ENCODE measurements around the gene SDF4. TPM values are rescaled to one million over a fixed set of nuclear protein-coding genes. Genes with fewer than 3 reads are reported as not detected.
A peak's percentile ranks its signal among the peaks of the same experiment; 100 is the strongest.

Gene SDF4
- total RNA-seq, 1 donor = 50.0 TPM

- H3K4me3 ChIP-seq (ENCODE audit: low read length) = peak within 1 kb of the TSS; percentile 19
- H3K4me1 ChIP-seq (ENCODE audit: insufficient read depth, low read length) = peaks cover 37% of the 10 kb centered on the region
- peaks cover 13% of the 10 kb centered on the region for H3K27me3 ChIP-seq (ENCODE audit: insufficient read depth, low read length)
- H3K9me3 ChIP-seq (ENCODE audit: low read depth, low read length) = no peaks in the 10 kb centered on the region
Measured at GRCh38 chr1:1206376-1206965, 25.3 kb downstream of the SDF4 start, which contains the start of gene TNFRSF18. Gene TNFRSF18 (minus strand): TSS chr1:1206592. CDS start chr1:1206571, 21 bp downstream.

- Histone ChIP-seq H3K27me3 (ENCODE audit: insufficient read depth, low read length) (peaks cover 13% of the 10 kb centered on the region), H3K4me3 (ENCODE audit: low read length) (peak overlapping the region; percentile 19), H3K4me1 (ENCODE audit: insufficient read depth, low read length) (peaks cover 37% of the 10 kb centered on the region), H3K9me3 (ENCODE audit: low read depth, low read length) (no peaks in the 10 kb centered on the region)
Measured at GRCh38 chr1:1205769-1206375, 25.9 kb downstream of the SDF4 start.

GRCh38 chr1:1204998-1205768 lies 26.6 kb downstream of the SDF4 start:
- Histone ChIP-seq H3K4me3 (ENCODE audit: low read length) (no peak overlapping the region), H3K4me1 (ENCODE audit: insufficient read depth, low read length) (peaks cover 41% of the 10 kb centered on the region)

DNA sequence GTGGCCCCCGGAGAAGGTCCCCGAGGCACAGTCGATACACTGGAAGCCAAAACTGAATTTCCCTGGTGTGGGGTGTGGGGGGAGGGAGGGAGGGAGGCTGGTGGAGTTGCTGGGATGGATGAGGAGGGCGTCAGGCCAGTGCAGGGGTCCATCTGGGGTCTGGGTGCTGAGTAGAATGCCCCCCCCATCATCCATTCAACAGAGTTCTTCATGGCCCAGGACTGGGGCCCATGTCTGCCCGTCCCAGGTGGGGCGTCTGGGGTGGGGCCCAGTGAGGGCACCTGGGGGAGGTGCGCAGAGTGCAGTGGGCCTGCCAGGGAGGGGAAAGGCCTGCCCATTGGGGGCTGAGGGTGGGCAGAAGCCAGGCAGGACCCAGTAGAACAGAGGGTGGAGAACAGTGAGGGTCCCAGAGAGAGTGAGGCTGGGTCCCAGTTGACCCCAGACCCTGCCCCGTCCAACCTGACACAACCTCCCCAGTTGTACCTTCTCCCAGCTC lies 27.3 kb downstream of the SDF4 start:
- Histone ChIP-seq H3K4me3 (ENCODE audit: low read length) (no peak overlapping the region), H3K27me3 (ENCODE audit: insufficient read depth, low read length) (peaks cover 13% of the 10 kb centered on the region), H3K9me3 (ENCODE audit: low read depth, low read length) (no peaks in the 10 kb centered on the region), H3K4me1 (ENCODE audit: insufficient read depth, low read length) (peaks cover 41% of the 10 kb centered on the region)

More at GRCh38 chr1:1204998-1205768, 26.6 kb downstream of the SDF4 start:
- no peaks in the 10 kb centered on the region for H3K9me3 ChIP-seq (ENCODE audit: low read depth, low read length)
- peaks cover 13% of the 10 kb centered on the region for H3K27me3 ChIP-seq (ENCODE audit: insufficient read depth, low read length)

DNA sequence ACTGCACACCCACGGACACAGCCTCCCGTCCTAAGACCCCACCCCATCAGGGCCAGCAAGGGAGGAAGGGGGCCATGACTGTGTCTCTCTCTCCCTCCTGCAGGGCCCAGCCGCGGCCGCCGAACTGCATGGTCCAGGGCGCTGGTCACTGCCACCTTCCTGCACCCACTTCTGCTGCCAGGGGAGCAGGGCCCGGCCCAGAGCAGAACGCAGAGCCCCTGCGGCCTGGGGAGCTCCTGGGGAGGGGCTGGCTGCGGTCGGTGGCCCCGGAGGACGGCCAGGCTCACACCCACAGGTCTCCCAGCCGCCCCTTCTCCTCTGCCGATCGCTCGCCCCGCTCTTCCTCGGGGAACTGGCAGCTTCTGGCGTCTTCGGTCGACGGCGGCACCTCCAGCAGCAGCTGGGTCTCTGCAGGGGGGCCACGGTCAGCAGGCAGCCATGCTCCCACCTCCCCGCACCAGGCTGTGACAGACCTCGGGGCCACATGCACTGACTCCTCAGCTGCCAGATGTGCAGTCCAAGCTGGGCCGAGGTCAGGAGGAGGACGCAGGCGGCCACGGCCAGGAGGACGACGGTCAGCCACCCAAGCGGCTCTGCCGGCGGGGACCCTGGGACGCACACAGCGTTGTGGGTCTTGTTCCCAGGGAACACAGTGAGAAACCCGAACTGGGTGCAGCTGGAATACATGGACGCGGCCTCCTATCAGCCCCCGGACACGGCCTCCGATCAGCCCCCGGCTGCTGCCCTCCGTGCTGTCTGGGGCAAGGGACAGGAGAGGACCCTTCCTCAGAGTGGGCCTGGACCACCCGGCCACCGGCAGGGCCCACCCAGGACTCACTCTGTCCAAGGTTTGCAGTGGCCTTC lies 28.0 kb downstream of the SDF4 start:
- Histone ChIP-seq H3K27me3 (ENCODE audit: insufficient read depth, low read length) (peaks cover 13% of the 10 kb centered on the region), H3K4me3 (ENCODE audit: low read length) (no peak overlapping the region), H3K4me1 (ENCODE audit: insufficient read depth, low read length) (peaks cover 35% of the 10 kb centered on the region), H3K9me3 (ENCODE audit: low read depth, low read length) (no peaks in the 10 kb centered on the region)

GRCh38 chr1:1202831-1203560 lies 28.8 kb downstream of the SDF4 start:
- H3K4me1 ChIP-seq (ENCODE audit: insufficient read depth, low read length) = peaks cover 29% of the 10 kb centered on the region
- no peaks in the 10 kb centered on the region for H3K9me3 ChIP-seq (ENCODE audit: low read depth, low read length)
- H3K4me3 ChIP-seq (ENCODE audit: low read length) = no peak overlapping the region
- H3K27me3 ChIP-seq (ENCODE audit: insufficient read depth, low read length) = peaks cover 13% of the 10 kb centered on the region

DNA sequence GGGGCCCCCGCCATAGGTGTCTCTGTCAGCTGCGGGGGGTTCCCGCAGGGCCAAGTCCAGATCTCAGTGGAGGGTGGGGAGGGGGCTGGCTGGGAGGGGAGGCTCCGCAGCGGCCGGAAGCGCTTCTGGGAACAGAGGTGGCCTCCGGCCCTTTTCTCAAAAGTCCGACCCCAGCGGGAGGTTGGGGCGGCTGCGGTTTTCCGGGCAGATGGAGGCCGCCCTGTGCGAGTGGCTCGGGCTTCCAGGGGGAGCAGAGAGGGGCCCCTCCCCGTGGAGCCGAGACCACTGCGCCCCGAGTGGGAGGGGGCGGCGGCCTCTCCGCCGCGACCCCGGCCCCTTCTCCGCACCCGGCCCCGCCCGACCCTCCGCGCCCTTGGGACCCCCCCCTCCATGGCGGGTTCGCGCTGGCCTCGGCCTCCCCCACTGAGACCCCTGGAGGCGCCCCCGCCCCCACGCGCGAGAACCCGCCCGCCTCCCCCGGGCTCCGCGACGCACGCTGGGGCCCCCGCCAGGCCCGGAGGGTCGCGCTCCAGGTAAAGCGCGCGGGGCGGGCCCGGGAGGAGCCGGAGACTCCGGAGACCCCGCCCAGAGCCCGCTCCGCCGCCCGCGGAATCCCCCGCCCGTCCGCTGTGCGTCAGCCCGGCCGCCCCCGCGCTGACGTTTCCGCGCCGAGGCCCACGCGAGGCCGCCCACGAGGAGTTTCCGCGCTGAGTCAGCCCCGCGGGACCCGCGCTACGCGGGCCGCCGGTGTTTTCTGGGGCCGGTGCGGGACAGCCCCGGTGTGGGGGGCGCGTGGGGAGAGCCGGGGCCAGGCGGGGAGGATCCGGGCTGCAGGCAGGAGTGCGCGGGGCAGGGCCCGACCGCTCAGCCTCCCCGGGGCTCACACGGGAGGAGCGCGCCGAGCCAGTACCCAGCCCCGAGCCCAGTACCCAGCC lies 30.7 kb downstream of the SDF4 start:
- Histone ChIP-seq H3K4me3 (ENCODE audit: low read length) (no peak overlapping the region), H3K27me3 (ENCODE audit: insufficient read depth, low read length) (no peaks in the 10 kb centered on the region), H3K4me1 (ENCODE audit: insufficient read depth, low read length) (peaks cover 10% of the 10 kb centered on the region), H3K9me3 (ENCODE audit: low read depth, low read length) (no peaks in the 10 kb centered on the region)

DNA sequence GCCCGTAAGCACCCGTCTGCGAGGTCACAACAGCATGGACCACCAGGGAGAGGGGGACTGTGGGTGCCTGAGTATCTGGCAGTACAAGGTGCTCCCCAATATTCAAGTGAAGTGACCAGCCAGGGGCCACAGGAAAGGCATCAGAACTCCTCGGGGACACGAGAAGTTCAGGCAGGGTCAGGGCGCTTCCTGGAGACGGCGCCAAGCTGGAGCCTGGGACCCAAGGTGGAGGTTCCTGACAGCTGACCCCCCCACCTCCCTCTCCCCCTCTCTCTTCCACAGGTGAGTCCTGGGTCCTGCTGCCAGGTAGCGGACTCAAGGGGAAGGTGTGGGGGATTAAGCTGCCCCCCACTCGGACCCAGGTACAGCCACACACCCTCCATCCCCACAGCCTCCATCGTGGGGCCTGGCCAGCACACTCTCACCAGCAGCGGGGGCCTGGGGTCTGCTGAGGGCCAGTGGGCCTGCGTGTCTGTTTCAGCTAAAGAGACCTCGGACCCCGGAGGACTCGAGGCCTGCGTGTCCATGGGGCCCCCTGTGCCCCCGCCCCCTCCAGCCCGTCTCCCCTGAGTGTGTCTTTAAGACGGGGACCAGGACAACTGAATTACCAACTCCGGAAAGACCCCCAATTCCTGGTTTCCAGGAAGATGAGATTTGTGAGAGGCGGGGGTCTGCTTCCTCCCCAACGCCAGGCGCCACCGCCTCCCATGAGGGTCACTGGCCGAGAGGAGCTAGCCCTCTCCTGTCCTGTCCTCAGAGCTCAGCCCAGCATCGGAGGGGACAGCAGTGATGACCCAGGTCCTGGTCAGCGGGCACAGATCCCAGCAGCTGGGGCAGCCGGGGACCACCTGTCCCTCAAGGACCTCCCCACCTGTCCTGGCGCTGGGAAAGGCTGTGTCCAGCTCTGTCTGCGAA lies 31.6 kb downstream of the SDF4 start:
- Histone ChIP-seq H3K4me1 (ENCODE audit: insufficient read depth, low read length) (peaks cover 4% of the 10 kb centered on the region), H3K9me3 (ENCODE audit: low read depth, low read length) (no peaks in the 10 kb centered on the region), H3K4me3 (ENCODE audit: low read length) (no peak overlapping the region), H3K27me3 (ENCODE audit: insufficient read depth, low read length) (no peaks in the 10 kb centered on the region)

GRCh38 chr1:1199141-1199960 lies 32.5 kb downstream of the SDF4 start:
- no peaks in the 10 kb centered on the region for H3K27me3 ChIP-seq (ENCODE audit: insufficient read depth, low read length)
- H3K4me1 ChIP-seq (ENCODE audit: insufficient read depth, low read length) = peaks cover 4% of the 10 kb centered on the region
- no peak overlapping the region for H3K4me3 ChIP-seq (ENCODE audit: low read length)
- no peaks in the 10 kb centered on the region for H3K9me3 ChIP-seq (ENCODE audit: low read depth, low read length)

GRCh38 chr1:1198423-1199140 lies 33.2 kb downstream of the SDF4 start:
- Histone ChIP-seq H3K4me3 (ENCODE audit: low read length) (no peak overlapping the region), H3K4me1 (ENCODE audit: insufficient read depth, low read length) (peaks cover 4% of the 10 kb centered on the region), H3K9me3 (ENCODE audit: low read depth, low read length) (no peaks in the 10 kb centered on the region), H3K27me3 (ENCODE audit: insufficient read depth, low read length) (no peaks in the 10 kb centered on the region)

GRCh38 chr1:1197551-1198422 lies 34.0 kb downstream of the SDF4 start:
- no peak overlapping the region for H3K4me3 ChIP-seq (ENCODE audit: low read length)
- H3K9me3 ChIP-seq (ENCODE audit: low read depth, low read length) = no peaks in the 10 kb centered on the region
- H3K4me1 ChIP-seq (ENCODE audit: insufficient read depth, low read length) = peaks cover 4% of the 10 kb centered on the region
- H3K27me3 ChIP-seq (ENCODE audit: insufficient read depth, low read length) = no peaks in the 10 kb centered on the region

Measured in mononuclear cell (primary cell).